Testis (tissue), 2 donors: Measurements from ENCODE around the gene RPL21.

Source experiments
- POLR2A ChIP-seq: fragments of 450-650 bp; IDR thresholded peaks from one replicate; pipeline ENCODE4 v1.6.1; 2017; ENCODE audit warnings: antibody characterized with exemption, mild to moderate bottlenecking, moderate library complexity
- TF ChIP-seq, protein P1 (sequence below), 3 experiments: fragments of 450-650 bp in 2 of 3; fragments of 200-600 bp in 1 of 3; sonication (generic) in 1 of 3; IDR thresholded peaks; one replicate each; pipeline ENCODE4 v1.5.1; 2016 to 2019; ENCODE audit warnings: antibody characterized with exemption in 3 of 3, mild to moderate bottlenecking in 2 of 3, moderate library complexity in 1 of 3

DNA sequence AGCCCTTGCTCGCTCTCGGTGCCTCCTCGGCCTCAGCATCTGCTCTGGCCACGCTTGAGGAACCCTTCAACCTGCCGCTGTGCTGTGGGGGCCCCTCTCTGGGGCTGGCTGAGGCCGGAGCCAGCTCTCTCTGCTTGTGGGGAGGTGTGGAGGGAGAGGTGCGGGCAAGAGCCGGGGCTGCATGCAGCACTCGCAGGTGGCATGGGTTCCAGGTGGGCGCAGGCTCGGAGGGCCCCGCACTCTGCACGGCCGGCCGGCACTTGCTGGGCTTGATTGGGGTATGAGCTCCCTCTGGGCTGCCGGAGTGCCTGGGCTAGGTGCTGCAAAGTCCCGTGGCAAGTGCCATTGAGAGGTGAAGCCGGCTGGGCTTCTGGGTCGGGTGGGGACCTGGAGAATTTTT lies 31.7 kb upstream of the RPL21 start:
- TF ChIP-seq, protein P1, sequence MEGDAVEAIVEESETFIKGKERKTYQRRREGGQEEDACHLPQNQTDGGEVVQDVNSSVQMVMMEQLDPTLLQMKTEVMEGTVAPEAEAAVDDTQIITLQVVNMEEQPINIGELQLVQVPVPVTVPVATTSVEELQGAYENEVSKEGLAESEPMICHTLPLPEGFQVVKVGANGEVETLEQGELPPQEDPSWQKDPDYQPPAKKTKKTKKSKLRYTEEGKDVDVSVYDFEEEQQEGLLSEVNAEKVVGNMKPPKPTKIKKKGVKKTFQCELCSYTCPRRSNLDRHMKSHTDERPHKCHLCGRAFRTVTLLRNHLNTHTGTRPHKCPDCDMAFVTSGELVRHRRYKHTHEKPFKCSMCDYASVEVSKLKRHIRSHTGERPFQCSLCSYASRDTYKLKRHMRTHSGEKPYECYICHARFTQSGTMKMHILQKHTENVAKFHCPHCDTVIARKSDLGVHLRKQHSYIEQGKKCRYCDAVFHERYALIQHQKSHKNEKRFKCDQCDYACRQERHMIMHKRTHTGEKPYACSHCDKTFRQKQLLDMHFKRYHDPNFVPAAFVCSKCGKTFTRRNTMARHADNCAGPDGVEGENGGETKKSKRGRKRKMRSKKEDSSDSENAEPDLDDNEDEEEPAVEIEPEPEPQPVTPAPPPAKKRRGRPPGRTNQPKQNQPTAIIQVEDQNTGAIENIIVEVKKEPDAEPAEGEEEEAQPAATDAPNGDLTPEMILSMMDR (IDR thresholded peaks at IDR 0.05) = no peak
- no peak for TF ChIP-seq POLR2A
